Measurements from ENCODE around the gene TLCD2. TPM values are rescaled to one million over a fixed set of nuclear protein-coding genes. Genes with fewer than 3 reads are reported as not detected.

TLCD2 gene
- total RNA-seq, 1 experiment from 2014 or later = 1.2 TPM

GRCh38 chr17:1737531-1738291 is 27.5 kb upstream of the TLCD2 start:
- in situ Hi-C loops (cut with HindIII; ENCODE audit: low sequenced_read_pairs) = no loop called here
- DNase-seq (ENCODE audit: low spot score) = no peak

- DNase-seq (ENCODE audit: low spot score) = no peak
- in situ Hi-C loops (cut with HindIII; ENCODE audit: low sequenced_read_pairs) = no loop called here
Observed at GRCh38 chr17:1736348-1737281, 26.4 kb upstream of the TLCD2 start.

GRCh38 chr17:1735834-1736347 is 25.7 kb upstream of the TLCD2 start:
- in situ Hi-C loops (cut with HindIII; ENCODE audit: low sequenced_read_pairs) = no loop called here
- no peak for DNase-seq (ENCODE audit: low spot score)

- no peak for DNase-seq (ENCODE audit: low spot score)
- in situ Hi-C loops (cut with HindIII; ENCODE audit: low sequenced_read_pairs) = no loop called here
Observed at GRCh38 chr17:1735418-1735817, 25.2 kb upstream of the TLCD2 start.

- in situ Hi-C loops (cut with HindIII; ENCODE audit: low sequenced_read_pairs) = no loop called here
- DNase-seq (ENCODE audit: low spot score) = no peak
Observed at GRCh38 chr17:1733759-1734158, 23.6 kb upstream of the TLCD2 start.

- no peak for DNase-seq (ENCODE audit: low spot score)
- in situ Hi-C loops (cut with HindIII; ENCODE audit: low sequenced_read_pairs) = no loop called here
Observed at GRCh38 chr17:1732833-1733321, 22.7 kb upstream of the TLCD2 start.

GRCh38 chr17:1732241-1732832 is 22.2 kb upstream of the TLCD2 start:
- no peak for DNase-seq (ENCODE audit: low spot score)
- in situ Hi-C loops (cut with HindIII; ENCODE audit: low sequenced_read_pairs) = no loop called here

GRCh38 chr17:1731194-1731506 is 21.0 kb upstream of the TLCD2 start:
- in situ Hi-C loops (cut with HindIII; ENCODE audit: low sequenced_read_pairs) = no loop called here
- DNase-seq (ENCODE audit: low spot score) = no peak

GRCh38 chr17:1730326-1731193 is 20.4 kb upstream of the TLCD2 start:
- in situ Hi-C loops (cut with HindIII; ENCODE audit: low sequenced_read_pairs) = no loop called here

GRCh38 chr17:1729966-1730325 is 19.8 kb upstream of the TLCD2 start:
- no peak for DNase-seq (ENCODE audit: low spot score)
- in situ Hi-C loops (cut with HindIII; ENCODE audit: low sequenced_read_pairs) = no loop called here

More at GRCh38 chr17:1730326-1731193, 20.4 kb upstream of the TLCD2 start:
- DNase-seq (ENCODE audit: low spot score) = peak; percentile 73

GRCh38 chr17:1727876-1728630 is 17.9 kb upstream of the TLCD2 start:
- DNase-seq (ENCODE audit: low spot score) = no peak
- in situ Hi-C loops (cut with HindIII; ENCODE audit: low sequenced_read_pairs) = no loop called here

- DNase-seq (ENCODE audit: low spot score) = no peak
- in situ Hi-C loops (cut with HindIII; ENCODE audit: low sequenced_read_pairs) = no loop called here
Observed at GRCh38 chr17:1727258-1727789, 17.1 kb upstream of the TLCD2 start.

- in situ Hi-C loops (cut with HindIII; ENCODE audit: low sequenced_read_pairs) = no loop called here
- DNase-seq (ENCODE audit: low spot score) = no peak
Observed at GRCh38 chr17:1726626-1727257, 16.6 kb upstream of the TLCD2 start.

GRCh38 chr17:1725642-1726511 is 15.7 kb upstream of the TLCD2 start:
- DNase-seq (ENCODE audit: low spot score) = no peak
- in situ Hi-C loops (cut with HindIII; ENCODE audit: low sequenced_read_pairs) = no loop called here

- in situ Hi-C loops (cut with HindIII; ENCODE audit: low sequenced_read_pairs) = no loop called here
Observed at GRCh38 chr17:1724869-1725641, 14.9 kb upstream of the TLCD2 start.

GRCh38 chr17:1724351-1724868 is 14.2 kb upstream of the TLCD2 start, which contains the start of gene WDR81:
WDR81 (plus strand) TSS chr17:1724704; CDS start chr17:1724960, 256 bp downstream.
- in situ Hi-C loops (cut with HindIII; ENCODE audit: low sequenced_read_pairs) = no loop called here
- peak; percentile 75 for DNase-seq (ENCODE audit: low spot score)

More at GRCh38 chr17:1724869-1725641, 14.9 kb upstream of the TLCD2 start:
- DNase-seq (ENCODE audit: low spot score) = no peak

Measured in G401 (cell line).